ENCODE data around the gene PCMTD2.

- no peak for TF ChIP-seq EZH2 (IDR thresholded peaks at IDR 0.05; ENCODE audit: borderline replicate concordance, low read length)
- no peak for TF ChIP-seq CTCF (IDR thresholded peaks at IDR 0.05; ENCODE audit: low read length)
Measured at GRCh38 chr20:64211874-64212658, 43.5 kb upstream of the PCMTD2 start.
